Amniotic epithelial cell (primary cell): ENCODE data around the gene MAD1L1.
"Not testable (repeated sequence)": the region's sequence is repeated elsewhere in the genome, so short reads cannot be mapped to it uniquely, and the experiment has no call there.

Source experiments
- DNase-seq: peaks from one replicate; pipeline ENCODE4 v3.0.0-alpha.2; 2010; ENCODE audit warnings: low read depth

MAD1L1 gene

GRCh38 chr7:1851721-1852516 is 380.8 kb downstream of the MAD1L1 start:
- DNase-seq, result no peak

- no peak for DNase-seq
Observed at GRCh38 chr7:1850976-1851571, 381.7 kb downstream of the MAD1L1 start.

DNA sequence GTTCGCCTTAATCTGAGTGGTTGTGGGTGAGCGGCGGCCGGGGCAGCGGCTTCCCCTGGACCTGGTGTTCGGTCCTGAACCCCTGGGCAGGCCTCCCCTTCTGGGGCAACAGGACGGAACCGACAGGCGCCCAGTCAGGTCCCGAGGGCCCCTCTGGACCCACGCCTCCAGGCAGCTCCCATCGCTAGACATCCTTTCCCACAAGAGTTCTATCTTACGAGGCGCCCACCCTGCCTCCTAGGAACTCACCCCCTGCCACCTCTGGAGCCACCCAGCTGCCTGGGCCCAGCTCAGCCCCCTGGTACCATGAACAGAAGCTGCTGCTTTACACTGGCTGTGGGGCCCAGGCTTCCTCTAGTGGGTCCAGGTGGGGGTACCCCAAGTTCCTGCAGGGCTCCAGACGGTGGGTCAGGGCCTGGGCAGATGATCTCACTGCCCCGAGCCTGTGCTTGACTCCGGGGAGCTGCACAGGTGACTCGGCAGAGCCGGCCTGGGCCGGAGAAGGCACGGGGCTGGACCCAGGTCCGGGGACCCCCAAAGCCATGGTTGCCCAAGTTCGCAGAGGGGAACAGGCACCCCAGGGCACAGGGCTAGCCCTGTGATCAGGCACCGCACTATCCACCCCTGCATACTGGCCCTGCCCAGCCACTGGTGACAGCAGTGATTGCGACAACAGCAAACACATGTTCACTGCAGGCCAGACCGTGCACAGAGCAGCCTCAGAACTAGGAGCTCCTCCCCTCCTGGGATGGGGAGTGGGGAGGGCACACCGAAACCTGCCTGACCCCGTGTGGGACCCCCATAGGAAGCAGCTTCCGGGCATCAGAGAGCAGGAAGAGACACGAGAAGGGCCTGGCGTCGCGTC is 382.4 kb downstream of the MAD1L1 start:
- no peak for DNase-seq

- no peak for DNase-seq
Observed at GRCh38 chr7:1849351-1850041, 383.2 kb downstream of the MAD1L1 start.

DNA sequence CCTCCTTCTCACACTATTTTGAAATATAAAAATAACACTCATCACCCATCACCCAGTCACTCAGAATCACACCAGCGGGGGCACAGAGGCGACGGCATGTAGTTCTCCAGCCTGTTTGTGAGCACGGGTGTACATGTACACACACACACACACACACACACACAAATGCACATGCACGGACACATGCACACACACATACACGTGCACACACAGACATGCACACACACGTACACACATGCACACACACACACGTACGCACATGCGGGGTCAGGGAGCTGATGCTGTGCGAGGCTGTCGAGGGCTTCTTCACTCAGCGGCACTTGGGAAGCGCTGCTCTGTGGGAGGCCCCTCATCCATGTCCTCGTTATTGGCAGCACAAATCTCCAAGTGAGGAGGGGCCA is 383.8 kb downstream of the MAD1L1 start:
- DNase-seq, result no peak

DNA sequence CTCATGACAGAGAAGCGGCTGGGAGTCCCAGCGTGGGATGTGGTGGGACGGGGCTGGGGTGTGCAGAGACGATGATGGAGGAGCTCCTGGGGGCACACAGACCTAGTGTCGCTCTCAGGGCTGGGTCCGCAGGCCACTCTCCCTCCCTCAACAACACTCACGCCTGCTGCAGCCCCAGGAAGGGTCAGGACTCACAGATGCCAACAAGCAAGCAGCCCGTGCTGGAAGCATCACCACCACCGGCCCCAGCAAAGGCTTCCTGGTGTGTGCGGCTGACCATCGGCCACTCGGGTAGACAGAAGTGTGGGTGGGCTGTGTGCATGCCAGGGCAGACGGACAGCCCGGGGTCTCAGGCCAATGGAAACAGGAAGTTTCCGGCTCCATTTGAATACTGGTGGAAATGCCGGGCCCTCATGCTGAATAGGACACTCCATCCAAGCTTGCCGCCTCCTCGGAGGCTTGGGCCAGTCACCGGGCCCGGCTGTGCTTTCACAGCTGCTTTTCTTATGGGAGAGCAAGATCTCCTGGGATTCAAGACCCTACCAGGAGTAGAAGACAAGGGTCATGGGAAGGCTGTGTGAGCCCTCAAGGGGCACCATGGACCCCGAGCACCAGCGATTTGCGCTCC is 384.6 kb downstream of the MAD1L1 start:
- no peak for DNase-seq

- DNase-seq, result no peak
Observed at GRCh38 chr7:1847260-1848001, 385.3 kb downstream of the MAD1L1 start.

GRCh38 chr7:1846331-1847065 is 386.2 kb downstream of the MAD1L1 start:
- no peak for DNase-seq

DNA sequence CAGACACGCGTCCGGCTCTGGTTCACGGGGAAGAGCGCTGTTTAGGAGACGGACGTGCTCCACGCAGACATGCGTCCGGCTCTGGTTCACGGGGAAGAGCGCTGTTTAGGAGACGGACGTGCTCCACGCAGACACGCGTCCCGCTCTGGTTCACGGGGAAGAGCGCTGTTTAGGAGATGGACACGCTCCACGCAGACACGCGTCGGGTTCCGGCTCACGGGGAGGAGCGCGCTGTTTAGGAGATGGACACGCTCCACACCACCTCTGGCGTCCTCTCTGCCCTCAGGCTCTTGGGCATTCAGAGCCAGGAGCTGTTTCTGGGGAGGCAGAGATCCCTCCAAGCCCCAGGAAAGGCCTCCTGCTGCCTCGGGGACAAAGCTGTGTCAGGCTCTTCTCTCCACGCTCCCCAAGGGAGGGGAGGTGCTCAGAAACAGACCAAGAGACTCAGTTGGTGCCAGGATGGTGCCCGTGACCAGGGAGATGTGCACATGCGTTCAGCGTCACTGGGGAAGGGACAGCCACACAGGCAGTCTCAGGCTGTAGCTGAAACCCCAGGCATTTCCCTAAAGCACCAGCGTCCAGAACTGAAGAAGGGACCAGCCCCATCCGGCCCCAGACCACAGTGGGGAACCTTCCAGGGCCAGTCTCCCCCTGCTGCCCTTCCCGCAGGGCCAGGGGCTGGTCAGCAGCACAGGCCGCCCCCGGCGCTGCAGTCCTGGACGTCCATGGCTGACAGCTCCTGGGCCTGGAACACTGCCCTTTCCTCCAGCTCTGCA is 387.0 kb downstream of the MAD1L1 start:
- DNase-seq, result no peak

DNA sequence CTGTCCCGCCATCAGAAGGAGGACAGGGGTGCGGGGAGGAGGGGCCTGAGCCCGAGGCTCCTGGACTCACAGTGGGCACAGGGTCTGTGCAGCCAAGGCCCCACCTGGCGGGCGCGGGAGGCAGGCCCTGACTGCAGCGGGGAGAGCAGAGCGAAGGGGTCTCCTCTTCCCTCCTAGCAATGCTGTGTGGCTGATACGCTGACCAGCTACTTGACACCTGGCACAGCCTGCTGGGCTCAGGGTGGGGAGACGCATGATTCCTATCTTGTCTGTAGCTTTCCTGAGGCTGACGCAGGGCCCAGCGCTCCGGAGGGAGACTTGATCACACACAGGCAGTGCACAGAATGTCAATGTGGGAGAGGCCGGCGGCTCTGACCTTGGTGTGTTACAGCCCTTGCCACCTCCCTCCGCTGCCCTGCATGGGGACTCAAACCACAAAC is 387.8 kb downstream of the MAD1L1 start:
- no peak for DNase-seq

DNA sequence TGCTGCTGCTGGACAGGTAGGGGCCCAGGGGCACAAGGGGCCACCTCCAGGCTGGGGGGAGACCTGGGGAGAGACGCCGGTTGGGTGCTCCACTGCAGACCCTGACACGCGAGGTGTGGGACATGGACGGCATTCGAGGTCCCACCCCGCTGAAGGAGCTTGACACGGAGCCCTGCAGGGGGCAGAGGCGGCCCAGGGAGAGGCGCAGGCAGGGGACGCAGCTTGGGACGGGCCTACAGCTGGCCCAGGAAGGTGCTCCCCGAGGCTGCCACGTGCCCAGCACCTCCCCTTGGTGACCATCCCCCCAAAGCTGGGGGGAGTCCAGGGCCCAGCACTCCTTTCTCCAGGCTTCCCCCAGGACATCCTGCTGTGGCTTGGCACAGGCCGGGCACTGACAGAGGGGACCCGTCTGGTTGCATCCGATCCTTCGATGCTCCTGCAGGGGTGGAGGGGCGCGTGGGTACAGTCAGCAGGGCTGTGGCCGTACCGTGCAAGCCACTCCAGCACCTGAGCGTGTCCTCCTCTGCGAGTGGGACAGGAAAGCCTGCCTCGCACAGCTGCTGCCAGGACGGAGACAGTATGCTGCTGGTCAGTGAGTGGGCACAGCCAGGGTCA is 388.3 kb downstream of the MAD1L1 start:
- no peak for DNase-seq

DNA sequence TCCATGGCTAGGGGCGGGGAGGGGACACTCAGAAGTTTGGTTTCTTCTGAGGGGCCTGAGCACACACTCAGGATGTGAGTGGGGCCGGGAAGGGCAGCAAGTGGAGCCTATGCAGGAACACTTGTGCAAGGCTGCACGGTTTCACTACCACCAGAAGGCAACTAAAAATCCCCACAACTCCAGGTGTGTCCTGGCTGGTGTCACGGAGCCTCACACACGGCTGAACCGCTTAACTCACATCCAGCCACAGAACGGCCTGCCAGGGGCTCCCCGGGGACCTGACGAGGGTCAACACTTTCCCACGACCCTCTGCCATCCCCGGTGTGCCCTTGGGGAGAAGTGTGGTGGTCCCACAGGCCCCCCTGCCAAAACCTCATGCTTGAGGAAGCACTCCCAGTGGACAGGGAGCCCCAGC is 388.8 kb downstream of the MAD1L1 start:
- no peak for DNase-seq

DNA sequence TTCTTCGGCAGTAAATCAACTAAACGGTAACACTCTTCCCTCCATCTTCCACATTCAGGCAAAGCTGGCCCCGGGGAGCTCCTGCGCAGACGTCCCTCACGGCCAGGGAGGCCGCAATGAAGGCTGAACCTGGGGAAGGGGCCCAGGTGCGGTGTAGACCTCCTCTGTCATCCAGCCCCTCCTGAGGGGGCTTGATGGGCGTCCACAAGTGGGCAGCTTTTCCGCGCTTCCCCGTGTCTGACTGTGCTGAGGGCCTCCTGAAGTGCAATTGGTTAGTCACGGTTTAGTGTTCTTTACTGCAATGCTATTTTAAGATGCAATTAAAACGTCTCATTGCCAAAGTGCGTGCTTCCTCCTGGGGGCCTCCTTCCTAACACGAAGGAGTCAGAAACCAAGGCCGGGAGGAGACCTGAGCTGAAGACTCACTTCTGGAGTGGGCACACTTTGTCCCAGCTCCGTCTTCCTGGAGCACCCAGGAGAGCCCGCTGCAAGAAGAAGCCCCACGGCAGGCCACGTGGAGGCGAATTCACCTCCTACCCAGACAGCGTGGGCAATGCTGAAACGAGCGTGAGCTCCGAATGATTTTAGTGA is 389.4 kb downstream of the MAD1L1 start:
- DNase-seq, result no peak

DNA sequence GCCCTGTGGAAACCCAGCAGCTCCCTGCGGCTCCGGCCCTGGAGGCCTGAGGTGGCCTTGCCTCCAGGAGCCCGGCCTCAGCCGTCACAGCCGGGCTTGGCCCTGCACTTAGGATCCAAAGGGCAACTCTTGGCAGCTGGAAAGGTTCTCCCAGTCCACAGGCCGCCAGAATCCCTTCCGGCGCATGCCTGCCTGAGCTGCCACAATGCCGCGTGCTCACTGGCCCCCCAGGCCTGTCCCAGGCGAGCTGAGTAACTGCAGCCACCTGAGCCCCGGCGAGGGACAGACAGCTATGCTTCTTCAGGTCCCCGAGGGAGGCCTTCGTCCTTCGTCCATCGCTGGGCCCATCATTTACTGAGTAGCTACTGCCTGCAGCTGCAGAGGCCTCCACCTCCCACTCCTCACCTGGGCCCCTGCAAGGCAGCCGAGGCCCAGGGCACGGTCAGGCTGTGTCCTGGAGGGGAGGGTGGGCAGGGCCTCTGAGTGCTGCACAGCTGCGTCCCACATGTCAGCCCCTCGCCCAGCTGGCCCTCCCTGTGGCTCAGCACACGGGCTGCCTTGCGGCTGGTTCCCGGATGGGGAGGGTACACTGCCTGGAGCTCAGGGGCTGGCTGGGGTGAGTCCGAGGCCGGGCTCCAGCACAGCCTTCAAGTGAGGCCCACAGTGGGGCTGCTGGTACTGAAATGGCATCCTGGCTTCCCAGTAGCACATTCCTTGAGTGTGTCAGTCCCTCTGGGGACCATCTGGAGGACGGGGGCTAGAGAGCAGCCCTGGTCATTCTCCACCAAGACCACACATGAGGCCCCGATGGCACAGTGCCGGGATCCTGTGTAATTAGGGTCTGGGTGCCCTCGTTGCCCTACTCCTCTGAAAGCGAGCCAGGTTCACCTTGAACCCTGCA is 390.2 kb downstream of the MAD1L1 start:
- DNase-seq, result no peak

- DNase-seq, result not testable (repeated sequence)
Observed at GRCh38 chr7:1841286-1842021, 391.3 kb downstream of the MAD1L1 start.

DNA sequence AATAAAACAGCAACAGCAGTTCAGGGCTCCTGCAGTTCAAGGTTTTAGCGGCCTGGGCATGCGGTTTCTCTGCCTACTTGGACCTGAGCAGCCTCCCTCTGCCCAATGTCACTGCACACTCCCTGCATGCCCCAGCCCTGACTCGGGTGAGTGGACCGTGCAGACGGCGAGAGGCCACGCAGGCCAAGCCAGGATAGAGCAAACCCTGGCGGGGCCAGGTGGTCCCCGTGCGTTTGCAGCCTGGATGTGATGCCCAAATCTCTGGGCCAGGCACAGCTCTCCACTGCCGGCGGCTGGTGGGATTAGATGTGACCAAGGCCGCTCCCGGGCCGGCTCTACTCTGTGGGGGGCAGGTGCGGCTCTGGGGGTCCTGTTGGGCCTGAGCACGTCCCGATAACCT is 392.0 kb downstream of the MAD1L1 start:
- DNase-seq, result not testable (repeated sequence)

GRCh38 chr7:1839701-1840100 is 393.0 kb downstream of the MAD1L1 start:
- DNase-seq, result no peak
